Keratinocyte (primary cell): ENCODE data around the gene SAMHD1. TPM values are rescaled to one million over a fixed set of nuclear protein-coding genes. Genes with fewer than 3 reads are reported as not detected.
"Not testable (repeated sequence)": the region's sequence is repeated elsewhere in the genome, so short reads cannot be mapped to it uniquely, and the experiment has no call there.

Experiments
- DNase-seq: peaks from one replicate; pipeline ENCODE4 v3.0.0-alpha.2; 2011; ENCODE audit warnings: low read depth, missing footprints, low spot score
- FAIRE-seq: peaks from 2 replicates; lab custom pipeline; 2011; peaks lifted over from hg19 to GRCh38; lab: Jason Lieb, UNC
- H2AFZ ChIP-seq: 2 replicates; pipeline ENCODE4 v1.6.0; 2012; ENCODE audit warnings: low read length, control low read depth, inconsistent platforms; ENCODE audit not compliant: control insufficient read depth
- H3K27ac ChIP-seq: 2 replicates; pipeline ENCODE4 v1.5.1; 2011; ENCODE audit warnings: low read length; ENCODE audit not compliant: control insufficient read depth, insufficient read depth
- H3K27me3 ChIP-seq: 3 replicates; pipeline ENCODE4 v1.6.0; 2011; ENCODE audit warnings: low read length; ENCODE audit not compliant: control insufficient read depth, insufficient read depth; ENCODE audit errors: extremely low read depth
- H3K36me3 ChIP-seq, 2 experiments: 2 replicates in 1 of 2; 3 replicates in 1 of 2; pipeline ENCODE4 v1.5.1; 2011; ENCODE audit warnings: low read length in 2 of 2, mild to moderate bottlenecking in 1 of 2; ENCODE audit not compliant: control insufficient read depth in 2 of 2, insufficient read depth in 2 of 2; ENCODE audit errors: extremely low read depth in 1 of 2
- H3K4me1 ChIP-seq: 3 replicates; pipeline ENCODE4 v1.5.1; 2011; ENCODE audit warnings: low read length; ENCODE audit not compliant: control insufficient read depth, insufficient read depth; ENCODE audit errors: extremely low read depth
- H3K4me2 ChIP-seq: 3 replicates; pipeline ENCODE4 v1.6.0; 2011; ENCODE audit warnings: low read depth, low read length; ENCODE audit not compliant: control insufficient read depth, insufficient read depth; ENCODE audit errors: extremely low read depth
- H3K4me3 ChIP-seq, 3 experiments: fragments of 200-600 bp in 1 of 3; sonication (generic) in 1 of 3; 2 replicates in 2 of 3; 3 replicates in 1 of 3; pipeline ENCODE4 v1.5.1; 2011 to 2016; ENCODE audit warnings: low read length in 3 of 3, mild to moderate bottlenecking in 3 of 3, control low read depth in 2 of 3, inconsistent platforms in 1 of 3, low read depth in 1 of 3, mixed read lengths in 1 of 3, mixed run types in 1 of 3, moderate library complexity in 1 of 3; ENCODE audit not compliant: control insufficient read depth in 2 of 3, insufficient read depth in 2 of 3; ENCODE audit errors: extremely low read depth in 1 of 3
- H3K79me2 ChIP-seq: 2 replicates; pipeline ENCODE4 v1.6.0; 2012; ENCODE audit warnings: low read length; ENCODE audit not compliant: control insufficient read depth, insufficient read depth
- H3K9ac ChIP-seq: 3 replicates; pipeline ENCODE4 v1.6.0; 2011; ENCODE audit warnings: low read length; ENCODE audit not compliant: control insufficient read depth, insufficient read depth; ENCODE audit errors: extremely low read depth
- H3K9me1 ChIP-seq: 3 replicates; pipeline ENCODE4 v1.6.0; 2011; ENCODE audit warnings: low read length; ENCODE audit not compliant: control insufficient read depth, insufficient read depth; ENCODE audit errors: extremely low read depth
- H3K9me3 ChIP-seq: 2 replicates; pipeline ENCODE4 v1.5.1; 2012; ENCODE audit warnings: low read depth, low read length; ENCODE audit not compliant: control insufficient read depth
- H4K20me1 ChIP-seq: 3 replicates; pipeline ENCODE4 v1.6.0; 2011; ENCODE audit warnings: low read length; ENCODE audit not compliant: control insufficient read depth, insufficient read depth; ENCODE audit errors: extremely low read depth
- CTCF ChIP-seq, 3 experiments: IDR thresholded peaks in 1 of 3; conservative IDR thresholded peaks in 1 of 3; optimal IDR thresholded peaks in 1 of 3; 2 replicates in 2 of 3; 3 replicates in 1 of 3; pipeline versions ENCODE3 to v1.5.1; 2011; ENCODE audit warnings: low read length in 3 of 3, mild to moderate bottlenecking in 3 of 3, moderate library complexity in 2 of 3, control low read depth in 1 of 3, inconsistent platforms in 1 of 3; ENCODE audit not compliant: insufficient read depth in 2 of 3; ENCODE audit errors: extremely low read depth in 1 of 3
- EZH2 ChIP-seq: IDR thresholded peaks from one replicate; pipeline ENCODE4 v1.6.1; 2012; ENCODE audit warnings: inconsistent platforms, mild to moderate bottlenecking, low read length, moderate library complexity
- dilution Hi-C: fragments of 300-500 bp; cut with MboI; formaldehyde crosslinking; loops from one replicate; pipeline ENCODE4 v1.7.0; 2020; ENCODE audit warnings: low sequenced_read_pairs; ENCODE audit not compliant: extremely low pct_ligation_motif_present
- polyA plus RNA-seq, 5 experiments: library from polyadenylated mRNA; depleted of rRNA in 3 of 5; stranded (reverse) in 3 of 5; stranded (forward) in 1 of 5; unstranded in 1 of 5; fragments of >200 nt; gene quantifications; 1 replicate in 1 of 5; 2 replicates in 3 of 5; 3 replicates in 1 of 5; pipeline versions ENCODE4 v1.2.1 to v1.2.3, GENCODE V29; 2011 to 2012; ENCODE audit warnings: missing spikeins in 2 of 5, low read depth in 1 of 5, low replicate concordance in 1 of 5

SAMHD1 gene
- polyA plus RNA-seq, 1 donor (not counting 4 experiments of a cell fraction or from before 2014, with no cell fraction given) = 26.5 TPM

GRCh38 chr20:36941401-36941835 is 10.1 kb downstream of the SAMHD1 start:
- Histone ChIP-seq H4K20me1 (no peaks in the 10 kb centered on the region), H3K4me3 (no peak overlapping the region), H3K9me1 (no peaks in the 10 kb centered on the region), H3K36me3 (no peaks in the 10 kb centered on the region), H3K9ac (no peak overlapping the region), H3K79me2 (no peaks in the 10 kb centered on the region), H3K4me1 (no peaks in the 10 kb centered on the region), H3K9me3 (no peaks in the 10 kb centered on the region), H2AFZ (no peak overlapping the region), H3K4me2 (no peak overlapping the region), H3K27ac (no peak overlapping the region), H3K27me3 (no peaks in the 10 kb centered on the region)
- dilution Hi-C loops = no loop called here
- DNase-seq (no peak), FAIRE-seq (no peak)
- TF ChIP-seq EZH2 = no peak
- TF ChIP-seq CTCF (optimal IDR thresholded peaks at IDR 0.05 in 1 of 3, IDR thresholded peaks at IDR 0.05 in 1 of 3, conservative IDR thresholded peaks at IDR 0.05 in 1 of 3; ENCODE audit: extremely low read depth in 1 of 3, insufficient read depth in 2 of 3, low read length in 3 of 3) = no peak

- Histone ChIP-seq H3K9me3 (no peaks in the 10 kb centered on the region), H3K27me3 (no peaks in the 10 kb centered on the region), H3K4me3 (no peak overlapping the region), H2AFZ (no peak overlapping the region), H3K9me1 (no peaks in the 10 kb centered on the region), H3K9ac (no peak overlapping the region), H3K4me2 (no peak overlapping the region), H3K27ac (no peak overlapping the region), H3K4me1 (no peaks in the 10 kb centered on the region), H3K79me2 (no peaks in the 10 kb centered on the region), H4K20me1 (no peaks in the 10 kb centered on the region), H3K36me3 (no peaks in the 10 kb centered on the region)
- TF ChIP-seq EZH2 (no peak), CTCF (optimal IDR thresholded peaks at IDR 0.05 in 1 of 3, IDR thresholded peaks at IDR 0.05 in 1 of 3, conservative IDR thresholded peaks at IDR 0.05 in 1 of 3; ENCODE audit: extremely low read depth in 1 of 3, insufficient read depth in 2 of 3, low read length in 3 of 3) (no peak)
- no peak for DNase-seq
- dilution Hi-C loops = no loop called here
- no peak for FAIRE-seq
Observed at GRCh38 chr20:36937402-36937770, 14.1 kb downstream of the SAMHD1 start.

GRCh38 chr20:36936761-36937401 is 14.6 kb downstream of the SAMHD1 start:
- H3K27me3 ChIP-seq, dilution Hi-C loops, H3K9ac ChIP-seq, H3K9me3 ChIP-seq, H3K4me2 ChIP-seq, H3K79me2 ChIP-seq, H3K4me1 ChIP-seq, H3K27ac ChIP-seq, H3K9me1 ChIP-seq, FAIRE-seq, H3K4me3 ChIP-seq, H2AFZ ChIP-seq, DNase-seq, H4K20me1 ChIP-seq, H3K36me3 ChIP-seq: not testable (repeated sequence)
